ENCODE results near the gene ELOVL6. TPM values are rescaled to one million over a fixed set of nuclear protein-coding genes. Genes with fewer than 3 reads are reported as not detected.

ELOVL6 gene
- total and polyA plus RNA-seq, 2 experiments from 2014 or later, result 12.8 to 18.1 TPM

GRCh38 chr4:110075083-110075738, 123.2 kb downstream of the ELOVL6 start:
- H3K4me2 ChIP-seq, result no peak overlapping the region
- H3K36me3 ChIP-seq (replicated peaks; ENCODE audit: insufficient read depth, low read depth), result no peaks in the 10 kb centered on the region
- TF ChIP-seq CTCF (IDR thresholded peaks at IDR 0.05; ENCODE audit: poor library complexity), result no peak
- no peak for TF ChIP-seq EZH2phosphoT487 (IDR thresholded peaks at IDR 0.05; ENCODE audit: low read depth, severe bottlenecking, unreplicated experiment)
- TF ChIP-seq EZH2 (IDR thresholded peaks at IDR 0.05; ENCODE audit: borderline replicate concordance), result no peak
- H2AFZ ChIP-seq, result no peak overlapping the region
- no peaks in the 10 kb centered on the region for H4K20me1 ChIP-seq (ENCODE audit: insufficient read depth, poor library complexity, severe bottlenecking)
- H3K79me2 ChIP-seq, result no peaks in the 10 kb centered on the region
- H3K27ac ChIP-seq, result no peak overlapping the region
- no peaks in the 10 kb centered on the region for H3K9me2 ChIP-seq (replicated peaks; ENCODE audit: insufficient read depth)
- H3K27me3 ChIP-seq, result no peaks in the 10 kb centered on the region
- no peaks in the 10 kb centered on the region for H3K9me3 ChIP-seq (ENCODE audit: low read depth)
- H3K4me1 ChIP-seq (ENCODE audit: insufficient read depth), result no peaks in the 10 kb centered on the region
- no peak overlapping the region for H3K4me3 ChIP-seq
- DNase-seq (ENCODE audit: low spot score), result no peak

GRCh38 chr4:110074570-110074969, 123.8 kb downstream of the ELOVL6 start:
- no peak overlapping the region for H2AFZ ChIP-seq
- H4K20me1 ChIP-seq (ENCODE audit: insufficient read depth, poor library complexity, severe bottlenecking), result no peaks in the 10 kb centered on the region
- H3K4me2 ChIP-seq, result no peak overlapping the region
- H3K27me3 ChIP-seq, result no peaks in the 10 kb centered on the region
- no peaks in the 10 kb centered on the region for H3K4me1 ChIP-seq (ENCODE audit: insufficient read depth)
- TF ChIP-seq EZH2phosphoT487 (IDR thresholded peaks at IDR 0.05; ENCODE audit: low read depth, severe bottlenecking, unreplicated experiment) (no peak), EZH2 (IDR thresholded peaks at IDR 0.05; ENCODE audit: borderline replicate concordance) (no peak), CTCF (IDR thresholded peaks at IDR 0.05; ENCODE audit: poor library complexity) (no peak)
- H3K4me3 ChIP-seq, result no peak overlapping the region
- H3K9me2 ChIP-seq (replicated peaks; ENCODE audit: insufficient read depth), result no peaks in the 10 kb centered on the region
- H3K27ac ChIP-seq, result no peak overlapping the region
- no peaks in the 10 kb centered on the region for H3K36me3 ChIP-seq (replicated peaks; ENCODE audit: insufficient read depth, low read depth)
- no peaks in the 10 kb centered on the region for H3K9me3 ChIP-seq (ENCODE audit: low read depth)
- H3K79me2 ChIP-seq, result no peaks in the 10 kb centered on the region
- DNase-seq (ENCODE audit: low spot score), result no peak
- WGBS (ENCODE audit: low lambda C conversion rate, missing lambda C conversion rate), result 73% methylated on average over 4 of the region's 4 CpGs

GRCh38 chr4:110073053-110073845, 125.2 kb downstream of the ELOVL6 start:
- no peaks in the 10 kb centered on the region for H4K20me1 ChIP-seq (ENCODE audit: insufficient read depth, poor library complexity, severe bottlenecking)
- no peaks in the 10 kb centered on the region for H3K79me2 ChIP-seq
- WGBS (ENCODE audit: low lambda C conversion rate, missing lambda C conversion rate), result 66% methylated on average over 10 of the region's 10 CpGs
- no peak overlapping the region for H2AFZ ChIP-seq
- H3K27ac ChIP-seq, result no peak overlapping the region
- no peaks in the 10 kb centered on the region for H3K4me1 ChIP-seq (ENCODE audit: insufficient read depth)
- no peaks in the 10 kb centered on the region for H3K36me3 ChIP-seq (replicated peaks; ENCODE audit: insufficient read depth, low read depth)
- H3K9me3 ChIP-seq (ENCODE audit: low read depth), result no peaks in the 10 kb centered on the region
- no peaks in the 10 kb centered on the region for H3K9me2 ChIP-seq (replicated peaks; ENCODE audit: insufficient read depth)
- no peak for TF ChIP-seq CTCF (IDR thresholded peaks at IDR 0.05; ENCODE audit: poor library complexity)
- TF ChIP-seq EZH2 (IDR thresholded peaks at IDR 0.05; ENCODE audit: borderline replicate concordance), result no peak
- no peak for TF ChIP-seq EZH2phosphoT487 (IDR thresholded peaks at IDR 0.05; ENCODE audit: low read depth, severe bottlenecking, unreplicated experiment)
- no peaks in the 10 kb centered on the region for H3K27me3 ChIP-seq
- DNase-seq (ENCODE audit: low spot score), result no peak
- H3K4me2 ChIP-seq, result no peak overlapping the region
- H3K4me3 ChIP-seq, result no peak overlapping the region

All from hepatocyte (in vitro differentiated cells).